Fibroblast of skin of right biceps (primary cell): ENCODE results near the gene GATAD2B.
"Not testable (repeated sequence)": the region's sequence is repeated elsewhere in the genome, so short reads cannot be mapped to it uniquely, and the experiment has no call there.

Source experiments
- DNase-seq: peaks from one replicate; pipeline ENCODE4 v3.0.0-alpha.2; 2013

The GATAD2B gene

DNA sequence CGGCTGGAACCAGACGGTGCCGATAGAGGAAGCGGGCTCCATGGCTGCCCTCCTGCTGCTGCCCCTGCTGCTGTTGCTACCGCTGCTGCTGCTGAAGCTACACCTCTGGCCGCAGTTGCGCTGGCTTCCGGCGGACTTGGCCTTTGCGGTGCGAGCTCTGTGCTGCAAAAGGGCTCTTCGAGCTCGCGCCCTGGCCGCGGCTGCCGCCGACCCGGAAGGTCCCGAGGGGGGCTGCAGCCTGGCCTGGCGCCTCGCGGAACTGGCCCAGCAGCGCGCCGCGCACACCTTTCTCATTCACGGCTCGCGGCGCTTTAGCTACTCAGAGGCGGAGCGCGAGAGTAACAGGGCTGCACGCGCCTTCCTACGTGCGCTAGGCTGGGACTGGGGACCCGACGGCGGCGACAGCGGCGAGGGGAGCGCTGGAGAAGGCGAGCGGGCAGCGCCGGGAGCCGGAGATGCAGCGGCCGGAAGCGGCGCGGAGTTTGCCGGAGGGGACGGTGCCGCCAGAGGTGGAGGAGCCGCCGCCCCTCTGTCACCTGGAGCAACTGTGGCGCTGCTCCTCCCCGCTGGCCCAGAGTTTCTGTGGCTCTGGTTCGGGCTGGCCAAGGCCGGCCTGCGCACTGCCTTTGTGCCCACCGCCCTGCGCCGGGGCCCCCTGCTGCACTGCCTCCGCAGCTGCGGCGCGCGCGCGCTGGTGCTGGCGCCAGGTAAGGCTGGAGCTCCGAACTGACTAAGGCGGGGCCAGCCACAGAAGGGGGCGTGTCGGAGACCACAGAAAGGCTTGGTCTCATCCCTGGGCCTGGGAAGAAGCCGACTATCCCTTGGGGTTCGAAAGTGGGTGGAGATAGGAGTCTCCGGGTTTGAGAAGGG, 147.1 kb downstream of the GATAD2B start:
- DNase-seq: peak; percentile 24

DNA sequence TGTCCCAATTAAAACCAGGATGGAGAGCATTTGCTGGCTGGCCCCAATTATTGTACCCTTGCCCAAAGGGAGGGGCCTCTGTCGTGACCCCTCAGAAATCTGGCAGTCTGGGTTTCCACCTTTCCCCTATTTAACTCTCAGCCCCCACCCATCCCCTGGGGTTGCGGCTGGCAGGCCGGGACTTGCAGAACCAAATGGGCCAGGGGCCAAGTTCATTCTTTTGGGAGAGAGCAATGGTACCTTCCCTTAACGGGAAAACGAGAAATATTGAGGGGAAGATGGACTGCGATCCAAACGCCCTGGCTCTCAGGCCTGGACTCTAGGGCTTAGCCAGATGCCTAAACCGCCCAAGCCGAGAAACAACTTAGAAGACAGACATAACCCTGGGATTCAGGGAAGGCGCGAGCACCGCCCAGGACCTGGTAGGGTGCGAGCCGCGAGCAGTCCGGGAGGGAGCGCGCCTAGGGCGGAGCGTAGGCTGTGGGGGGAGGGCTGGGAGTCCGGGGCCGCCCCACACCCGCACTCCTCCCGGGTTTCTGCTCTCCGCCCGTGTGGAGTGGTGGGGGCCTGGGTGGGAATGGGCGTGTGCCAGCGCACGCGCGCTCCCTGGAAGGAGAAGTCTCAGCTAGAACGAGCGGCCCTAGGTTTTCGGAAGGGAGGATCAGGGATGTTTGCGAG, 147.9 kb downstream of the GATAD2B start, which contains the start of gene SLC27A3:
Gene SLC27A3 (plus strand): TSS at position 628 of the 678 bp plus-strand sequence. CDS start 91 bp downstream, outside the sequence.
- DNase-seq: peak; percentile 59

GRCh38 chr1:153774026-153774595, 148.7 kb downstream of the GATAD2B start:
- DNase-seq: no peak

DNA sequence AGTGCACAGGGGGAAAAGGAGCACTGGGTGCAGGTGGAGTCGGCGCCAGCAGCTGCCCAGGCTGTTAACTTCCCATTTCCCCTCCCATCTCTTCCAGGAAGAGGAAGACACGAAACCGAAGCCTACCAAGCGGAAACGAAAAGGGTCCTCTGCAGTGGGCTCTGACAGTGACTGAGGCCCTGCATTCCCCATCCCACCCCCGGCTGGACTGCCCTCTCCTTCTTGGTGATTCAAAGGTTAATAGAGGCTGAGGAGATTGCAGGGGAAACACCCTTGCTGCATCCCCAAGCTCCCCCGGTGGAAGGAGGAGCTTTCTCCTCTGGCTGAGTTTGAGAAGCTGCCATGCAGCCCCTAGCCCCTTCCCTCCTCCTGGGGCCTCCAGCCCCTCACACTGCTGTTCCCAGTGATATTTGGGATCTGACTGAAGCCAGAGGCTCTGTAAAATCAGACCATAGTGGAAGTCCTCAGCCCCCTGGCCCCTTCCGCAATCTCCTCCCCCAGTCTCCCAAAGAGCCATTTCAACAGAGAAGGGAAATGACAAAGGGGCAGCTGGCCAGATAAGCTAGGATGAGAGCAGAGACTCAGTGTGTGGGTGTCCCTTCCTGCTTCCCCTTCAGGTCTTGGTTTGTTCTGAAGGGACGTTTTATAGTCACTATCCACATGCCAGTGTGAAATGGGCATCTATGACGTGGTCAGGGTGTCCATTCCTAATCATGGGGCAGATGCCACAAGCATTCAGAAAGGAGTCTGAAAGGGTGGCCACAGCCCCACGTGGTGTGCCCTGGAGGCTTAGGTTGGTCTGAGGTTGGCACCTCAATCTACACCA, 149.5 kb downstream of the GATAD2B start:
- DNase-seq: no peak

DNA sequence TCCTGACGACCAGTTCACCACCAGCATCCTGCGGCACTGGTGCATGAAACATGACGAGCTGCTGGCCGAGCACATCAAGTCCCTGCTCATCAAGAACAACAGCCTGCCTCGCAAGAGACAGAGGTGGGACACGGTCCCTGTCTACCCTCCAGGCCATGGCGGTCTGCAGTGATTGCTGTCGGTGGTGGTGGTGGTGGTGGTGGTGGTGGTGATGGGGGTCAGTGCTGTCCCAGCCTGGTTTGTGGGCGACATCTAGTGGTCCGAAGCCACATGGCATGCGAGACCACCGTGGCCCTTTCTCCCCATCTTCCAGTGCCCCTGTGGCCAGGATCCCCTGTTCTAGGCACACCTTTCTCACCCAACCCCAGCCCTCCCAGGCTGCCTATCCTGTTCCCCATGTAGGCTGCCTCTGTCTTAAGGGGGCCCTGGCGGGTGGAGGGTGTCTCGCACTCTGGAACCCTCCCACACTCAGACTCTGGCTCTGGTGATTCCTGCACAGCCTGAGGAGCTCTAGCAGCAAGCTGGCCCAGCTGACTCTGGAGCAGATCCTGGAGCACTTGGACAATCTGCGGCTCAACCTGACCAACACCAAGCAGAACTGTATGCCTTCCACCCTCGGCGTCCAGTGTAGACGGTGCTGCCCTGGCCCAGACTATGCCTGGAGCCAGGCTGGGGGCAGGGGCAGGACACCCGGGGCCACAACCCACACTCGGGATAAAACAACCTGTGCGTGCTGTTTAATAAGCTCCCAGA, 150.8 kb downstream of the GATAD2B start:
- DNase-seq: peak; percentile 16

DNA sequence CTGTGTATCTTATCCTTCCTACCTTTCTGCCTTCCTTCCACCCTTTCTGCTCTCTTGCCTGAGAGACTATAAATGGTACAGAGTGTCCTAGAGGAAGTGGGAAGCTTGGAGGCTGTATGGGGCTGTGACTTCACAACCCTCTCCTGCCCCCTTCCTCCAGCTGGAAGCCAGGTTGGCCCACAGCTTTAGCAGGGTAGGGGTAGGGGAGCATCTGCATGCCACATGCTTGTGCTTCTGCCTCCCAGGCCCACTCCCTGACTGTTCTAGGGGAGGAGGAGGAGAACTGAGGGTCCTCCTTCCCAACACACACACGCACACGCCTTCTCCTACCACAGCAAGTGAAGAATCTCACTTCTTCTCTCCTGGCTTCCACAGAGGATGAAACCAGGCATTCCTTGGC, 151.5 kb downstream of the GATAD2B start:
- DNase-seq: no peak

DNA sequence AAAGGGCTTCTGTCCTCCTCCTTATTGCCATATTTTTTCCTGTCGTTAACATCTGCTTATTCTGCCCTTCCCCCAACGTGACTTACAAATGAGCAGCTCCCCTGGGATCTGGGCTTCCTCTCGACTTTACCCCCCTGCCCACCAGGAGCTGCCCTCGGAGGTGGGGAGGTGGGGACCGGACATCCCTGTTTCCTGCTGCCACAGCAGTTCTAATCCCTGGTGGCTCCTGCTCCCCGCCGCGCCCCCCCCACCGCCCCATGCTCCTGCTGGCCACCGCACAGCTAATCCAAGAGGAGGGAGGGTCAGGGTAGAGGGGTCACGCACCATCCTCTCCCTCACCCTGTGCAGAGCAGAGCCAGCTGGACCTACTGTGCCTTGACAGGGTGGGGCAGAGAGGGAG, 152.0 kb downstream of the GATAD2B start:
- peak; percentile 24 for DNase-seq

DNA sequence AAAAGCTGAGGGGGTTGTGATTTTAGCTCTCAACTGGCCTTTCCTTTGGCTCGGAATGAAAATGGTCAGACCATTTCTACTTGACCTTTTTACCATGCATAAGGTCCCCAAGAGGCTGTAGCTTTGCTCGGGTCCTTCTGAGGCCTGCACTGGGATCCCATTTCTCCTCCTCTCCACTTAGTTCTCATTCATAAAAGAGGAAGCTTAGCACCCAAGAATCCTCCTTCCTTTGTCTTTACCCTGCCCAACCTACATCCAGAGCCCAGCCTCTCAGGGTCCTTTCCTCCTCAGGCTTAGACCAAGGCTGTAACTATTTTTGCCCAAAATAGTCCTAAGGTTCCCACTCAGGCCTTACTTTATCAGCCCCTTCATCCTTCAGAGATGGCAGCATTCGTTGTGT, 153.6 kb downstream of the GATAD2B start:
- no peak for DNase-seq

DNA sequence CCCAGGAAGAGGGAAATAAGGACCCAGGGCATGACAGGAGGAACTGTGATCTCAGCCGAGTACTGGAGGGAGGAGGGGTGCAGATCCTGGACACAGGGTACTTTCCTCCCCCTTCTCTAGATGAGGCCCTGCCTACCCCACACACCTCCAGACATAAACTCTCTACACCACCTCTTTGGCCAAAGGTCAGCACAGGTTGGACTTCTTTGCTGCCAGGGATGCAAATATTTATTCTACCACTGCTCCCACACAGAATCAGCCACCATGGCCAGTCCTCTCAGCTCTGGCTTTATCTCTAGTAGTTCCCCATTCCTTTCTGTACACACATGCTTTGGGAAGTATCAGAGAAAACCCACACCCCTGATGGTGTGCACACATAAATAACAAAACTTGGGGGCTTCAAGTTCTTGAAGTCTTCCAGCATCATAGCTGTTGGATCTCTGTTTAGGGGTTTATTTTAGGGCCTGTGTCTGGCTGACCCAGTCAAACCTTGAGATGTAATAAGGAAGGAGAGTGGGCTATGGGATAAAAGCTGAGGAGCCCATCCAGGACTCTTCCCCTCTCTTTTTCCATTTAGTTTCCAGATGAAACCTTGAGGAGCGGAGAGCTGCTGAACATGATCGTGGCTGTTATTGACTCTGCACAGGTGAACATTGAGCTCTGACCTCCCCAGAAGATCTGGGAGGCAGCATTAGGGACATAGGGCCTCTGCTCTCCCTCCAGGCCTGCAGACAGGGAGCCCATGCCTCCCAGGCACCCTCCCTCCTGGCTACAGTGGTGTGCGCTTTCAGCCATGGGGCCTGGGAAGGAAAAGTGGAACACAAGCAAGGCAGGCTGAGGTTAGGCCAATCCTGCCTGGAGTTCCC, 154.2 kb downstream of the GATAD2B start:
- DNase-seq: no peak

GRCh38 chr1:153767519-153767918, 155.3 kb downstream of the GATAD2B start:
- DNase-seq: no peak

DNA sequence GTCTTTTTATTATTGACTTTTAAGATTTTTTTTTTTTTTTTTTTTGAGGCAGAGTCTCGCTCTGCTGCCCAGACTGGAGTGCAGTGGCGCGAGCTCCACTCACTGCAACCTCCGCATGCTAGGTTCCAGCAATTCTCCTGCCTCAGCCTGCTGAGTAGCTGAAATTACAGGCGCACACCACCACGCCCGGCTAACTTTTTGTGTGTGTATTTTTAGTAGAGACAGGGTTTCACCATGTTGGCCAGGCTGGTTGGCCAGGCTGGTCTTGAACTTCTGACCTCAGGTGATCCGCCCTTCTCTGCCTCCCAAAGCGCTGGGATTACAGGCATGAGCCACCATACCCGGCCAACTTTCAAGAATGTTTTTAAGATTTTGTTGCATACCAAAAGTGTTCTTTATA, 156.1 kb downstream of the GATAD2B start:
- DNase-seq: not testable (repeated sequence)

DNA sequence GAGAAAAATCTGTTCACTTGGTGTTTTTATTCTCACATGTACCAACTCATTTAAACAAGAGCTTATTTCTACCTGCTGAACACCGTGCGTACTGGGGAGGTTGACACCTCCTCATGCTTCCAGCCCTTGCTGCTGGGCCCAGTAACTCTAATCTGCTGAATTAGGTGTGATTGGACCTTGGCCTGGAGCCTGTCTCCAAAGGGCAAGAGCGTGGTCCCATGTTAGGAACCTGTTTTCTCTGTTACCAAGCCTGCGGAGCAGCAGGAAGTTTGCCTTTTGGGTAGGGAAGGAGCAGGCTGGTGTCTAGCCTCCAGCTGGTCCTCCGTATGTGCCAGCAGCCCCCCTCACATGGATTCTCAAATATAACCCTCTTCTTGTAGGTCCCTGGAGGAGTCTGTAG, 158.5 kb downstream of the GATAD2B start:
- DNase-seq: no peak

GRCh38 chr1:153763365-153764225, 159.2 kb downstream of the GATAD2B start:
- DNase-seq: no peak

DNA sequence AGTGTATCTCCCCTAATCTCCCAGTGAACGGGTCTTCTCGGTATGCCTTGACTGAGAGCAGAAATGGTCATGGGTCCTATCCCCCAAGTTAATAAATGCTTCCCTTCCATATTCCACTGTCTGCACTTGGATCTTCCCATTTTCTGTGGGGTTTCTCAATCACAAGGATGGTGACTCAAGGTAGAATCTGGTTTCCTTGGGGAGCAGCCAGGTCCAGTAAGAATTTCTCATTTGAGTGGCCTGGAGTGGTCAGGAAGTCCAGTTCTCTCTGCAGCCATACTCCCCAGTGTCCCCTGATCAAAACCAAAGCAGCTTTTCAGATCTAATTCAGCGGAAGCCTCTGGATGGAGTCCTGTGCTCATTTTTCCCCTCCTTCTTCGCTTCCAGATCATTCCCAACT, 162.3 kb downstream of the GATAD2B start:
- no peak for DNase-seq
